NCI-H510A treated with DMSO at 0.1 percent for 48 hours (cell line): ENCODE data around the gene ANO9.
"Not testable (repeated sequence)": the region's sequence is repeated elsewhere in the genome, so short reads cannot be mapped to it uniquely, and the experiment has no call there.

Experiments used
- DNase-seq: peaks from one replicate; lab custom pipeline; 2025; lab: John Stamatoyannopoulos, UW

ANO9 gene

GRCh38 chr11:451738-452137, 9.9 kb upstream of the ANO9 start:
- DNase-seq = no peak

GRCh38 chr11:450809-451451, 9.1 kb upstream of the ANO9 start:
- peak; percentile 24 for DNase-seq

GRCh38 chr11:449889-450808, 8.3 kb upstream of the ANO9 start, which contains the start of gene PTDSS2:
Gene PTDSS2, plus strand, starts transcription at chr11:450279. Its CDS starts 177 bp downstream, at chr11:450456.
- peak; percentile 74 for DNase-seq

GRCh38 chr11:447923-448731, 6.3 kb upstream of the ANO9 start:
- peak; percentile 84 for DNase-seq

- DNase-seq = peak; percentile 48
Measured at GRCh38 chr11:446891-447290, 5.1 kb upstream of the ANO9 start.

- DNase-seq = no peak
Measured at GRCh38 chr11:445765-446588, 4.2 kb upstream of the ANO9 start.

GRCh38 chr11:444396-445144, 2.8 kb upstream of the ANO9 start:
- peak; percentile 62 for DNase-seq

GRCh38 chr11:443542-444199, 1.9 kb upstream of the ANO9 start:
- peak; percentile 61 for DNase-seq

- no peak for DNase-seq
Measured at GRCh38 chr11:442611-443081, 835 bp upstream of the ANO9 start.

- DNase-seq = no peak
Measured at GRCh38 chr11:441043-441417, 781 bp downstream of the ANO9 start.

GRCh38 chr11:440065-441042, 1.5 kb downstream of the ANO9 start:
- no peak for DNase-seq

GRCh38 chr11:439315-440064, 2.3 kb downstream of the ANO9 start:
- no peak for DNase-seq

- no peak for DNase-seq
Measured at GRCh38 chr11:438101-438844, 3.5 kb downstream of the ANO9 start.

- DNase-seq = no peak
Measured at GRCh38 chr11:437228-437870, 4.5 kb downstream of the ANO9 start.

- not testable (repeated sequence) for DNase-seq
Measured at GRCh38 chr11:434999-435740, 6.6 kb downstream of the ANO9 start.

GRCh38 chr11:434496-434895, 7.3 kb downstream of the ANO9 start:
- DNase-seq = no peak
